H54 (cell line): ENCODE measurements around the gene DMTF1.

Experiments used
- DNase-seq: peaks from one replicate; pipeline ENCODE4 v3.0.0; 2011; ENCODE audit warnings: low spot score, mixed read lengths; ENCODE audit not compliant: insufficient read length
- FAIRE-seq: peaks from 3 replicates; lab custom pipeline; 2011; peaks lifted over from hg19 to GRCh38; lab: Jason Lieb, UNC
- POLR2A ChIP-seq: IDR thresholded peaks from 2 replicates; pipeline ENCODE4 v1.6.1; 2011; ENCODE audit warnings: low read depth, mild to moderate bottlenecking, low read length

The DMTF1 gene

DNA sequence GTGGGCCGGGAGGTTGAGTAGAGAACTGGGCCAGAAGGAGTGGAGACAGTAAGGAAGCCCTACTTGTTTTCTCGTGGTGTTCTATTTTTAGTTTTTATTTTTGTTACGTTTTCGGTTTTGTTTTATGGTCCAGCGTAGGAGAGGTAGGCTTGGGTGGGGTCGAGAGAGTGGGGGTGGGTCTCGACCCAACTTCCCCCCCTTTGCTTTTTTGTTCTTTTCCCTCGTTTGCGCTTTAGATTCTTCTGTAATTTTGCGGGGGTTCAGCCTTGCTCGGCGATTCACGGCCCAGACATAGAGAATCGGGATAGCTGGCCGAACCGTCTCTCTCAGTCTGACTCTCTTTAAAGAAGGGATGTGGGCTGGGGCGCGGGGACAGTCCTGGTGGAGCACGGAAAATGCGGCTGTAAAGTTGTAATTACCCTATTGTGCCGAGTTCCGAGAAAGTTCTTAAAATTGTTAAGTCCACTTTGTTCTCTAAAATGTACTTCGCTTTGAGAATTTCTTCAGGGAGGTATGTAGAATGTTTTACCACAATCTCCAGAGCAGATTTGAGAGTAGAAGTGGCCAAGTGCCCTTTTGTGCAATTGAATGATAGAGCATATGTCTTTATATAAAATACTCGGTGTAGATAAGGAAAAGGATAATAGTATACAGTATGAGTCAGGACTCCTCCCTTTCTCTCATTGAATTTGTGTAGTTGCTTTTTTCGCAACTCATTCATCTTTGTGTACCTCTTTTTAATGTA is 816 bp downstream of the DMTF1 start:
- peak; percentile 20 for FAIRE-seq
- no peak for DNase-seq
- no peak for TF ChIP-seq POLR2A

GRCh38 chr7:87154166-87154565 is 1.9 kb downstream of the DMTF1 start:
- no peak for TF ChIP-seq POLR2A
- DNase-seq (no peak), FAIRE-seq (no peak)

GRCh38 chr7:87154569-87154968 is 2.3 kb downstream of the DMTF1 start:
- no peak for DNase-seq
- FAIRE-seq: no peak
- no peak for TF ChIP-seq POLR2A

DNA sequence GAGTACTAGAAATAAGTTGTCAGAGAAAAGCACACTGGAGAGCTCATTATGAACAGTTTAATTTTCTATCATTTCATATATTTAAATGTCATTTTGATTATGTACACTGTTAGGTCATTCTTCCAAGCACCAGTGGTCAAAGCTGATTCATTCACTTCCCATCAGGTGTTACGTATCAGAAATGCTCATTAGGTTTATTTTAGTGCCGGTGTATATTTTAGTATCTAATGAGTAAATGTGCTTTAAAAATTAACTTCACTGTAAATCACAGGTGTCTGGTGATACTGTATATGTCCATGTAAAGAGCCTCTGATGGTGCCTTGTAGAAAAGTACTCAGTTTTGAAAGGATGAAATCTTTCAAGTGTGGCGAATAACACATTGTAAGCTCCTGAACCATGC is 3.5 kb downstream of the DMTF1 start:
- no peak for DNase-seq
- no peak for FAIRE-seq
- TF ChIP-seq POLR2A: no peak

- no peak for DNase-seq
- peak; percentile 64 for FAIRE-seq
- TF ChIP-seq POLR2A: no peak
These were observed 4.5 kb downstream of the DMTF1 start for GRCh38 chr7:87156709-87157108.

- no peak for FAIRE-seq
- TF ChIP-seq POLR2A: no peak
- DNase-seq: no peak
These were observed 7.3 kb downstream of the DMTF1 start for GRCh38 chr7:87159538-87159937.

DNA sequence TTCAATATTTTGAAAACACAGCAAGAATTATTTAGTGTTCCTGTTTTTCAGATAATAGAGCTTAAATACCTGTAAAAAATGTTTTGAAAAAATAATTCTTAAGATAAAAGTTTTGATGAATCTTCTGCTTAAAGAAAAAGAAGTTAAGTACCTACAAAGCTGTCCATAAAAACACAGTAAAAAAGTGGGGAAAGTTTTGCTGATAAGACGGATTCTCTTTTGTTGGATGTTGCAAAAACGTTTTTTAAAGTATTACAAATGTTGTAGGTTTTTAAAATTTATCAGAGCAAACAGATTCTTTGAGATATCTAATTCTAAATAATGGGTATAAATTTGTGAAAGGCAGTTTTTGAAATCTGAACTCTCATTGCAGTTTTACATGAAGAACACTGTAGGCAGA is 12.2 kb downstream of the DMTF1 start:
- FAIRE-seq (no peak), DNase-seq (no peak)
- TF ChIP-seq POLR2A: no peak

- TF ChIP-seq POLR2A: no peak
- DNase-seq (no peak), FAIRE-seq (no peak)
These were observed 18.6 kb downstream of the DMTF1 start for GRCh38 chr7:87170828-87171227.

DNA sequence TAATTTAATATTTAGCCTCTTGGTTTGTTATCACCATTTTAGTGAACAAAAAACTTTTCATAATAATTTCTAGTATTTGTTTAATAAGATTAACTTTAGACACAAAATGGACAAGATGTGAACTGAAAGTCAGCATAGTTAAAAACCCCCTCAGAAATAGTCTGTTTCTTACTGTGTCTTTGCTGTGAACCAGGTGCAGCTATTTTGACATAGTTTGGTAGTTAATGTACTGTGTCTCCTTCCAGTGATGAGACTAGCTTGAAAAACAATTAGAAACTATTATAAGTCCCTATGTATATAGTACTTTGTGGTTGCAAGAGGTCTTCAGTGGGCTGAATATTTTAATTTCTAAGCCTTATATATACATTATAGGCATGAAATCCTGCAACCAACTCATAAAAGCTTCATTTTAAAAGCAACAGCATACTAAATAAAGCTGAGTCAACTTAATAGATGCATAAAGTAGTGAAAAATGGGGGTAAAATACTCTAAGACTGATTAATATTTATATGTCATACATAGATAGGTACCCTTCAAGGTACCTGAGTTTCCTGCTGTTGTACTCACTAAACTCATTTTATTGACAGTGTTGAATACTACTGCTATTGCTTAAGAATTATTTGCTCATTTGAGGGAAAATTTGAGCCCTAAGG is 19.2 kb downstream of the DMTF1 start:
- DNase-seq: no peak
- TF ChIP-seq POLR2A: no peak
- no peak for FAIRE-seq

GRCh38 chr7:87173471-87173870 is 21.2 kb downstream of the DMTF1 start:
- TF ChIP-seq POLR2A: no peak
- no peak for DNase-seq
- FAIRE-seq: no peak

- FAIRE-seq (no peak), DNase-seq (no peak)
- TF ChIP-seq POLR2A: no peak
These were observed 26.1 kb downstream of the DMTF1 start for GRCh38 chr7:87178320-87178719.

DNA sequence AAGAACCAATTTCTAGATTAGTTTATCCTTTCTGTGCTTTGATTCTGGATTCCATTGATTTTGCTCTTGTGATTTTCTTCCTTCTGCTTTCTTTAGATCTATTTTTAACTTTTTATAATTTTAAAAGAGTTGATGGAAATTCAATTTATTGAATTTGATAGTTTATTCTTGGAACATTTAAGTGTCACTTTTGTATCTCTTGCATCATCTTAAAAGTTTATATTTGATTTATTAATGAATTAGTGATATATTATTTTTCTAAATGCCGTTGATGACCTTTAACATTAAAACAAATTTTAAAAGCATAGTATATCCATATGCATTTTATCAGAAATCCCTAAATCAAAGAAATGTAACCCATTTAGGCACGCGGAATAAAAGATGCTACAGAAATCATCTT is 26.9 kb downstream of the DMTF1 start:
- FAIRE-seq: no peak
- TF ChIP-seq POLR2A: no peak

DNA sequence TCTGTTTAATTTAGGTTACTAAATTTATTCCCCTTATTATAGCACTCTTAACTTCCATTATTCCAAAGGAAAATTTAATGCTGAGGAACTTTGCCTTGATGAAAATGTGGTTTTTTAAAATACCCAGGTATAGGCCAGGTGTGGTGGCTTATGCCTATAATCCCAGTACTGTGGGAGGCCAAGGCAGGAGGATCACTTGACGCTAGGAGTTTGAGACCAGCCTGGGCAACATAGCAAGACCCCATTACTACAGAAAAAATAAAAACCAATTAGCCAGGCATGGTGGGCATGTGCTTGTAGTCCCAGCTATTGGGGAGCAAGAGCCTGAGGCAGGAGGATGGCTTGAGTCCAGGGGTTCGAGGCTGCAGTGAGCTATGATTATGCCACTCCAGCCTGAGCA is 34.9 kb downstream of the DMTF1 start:
- no peak for DNase-seq
- FAIRE-seq: no peak
- TF ChIP-seq POLR2A: no peak

More for the DNA sequence above, 26.9 kb downstream of the DMTF1 start:
- no peak for DNase-seq

DNA sequence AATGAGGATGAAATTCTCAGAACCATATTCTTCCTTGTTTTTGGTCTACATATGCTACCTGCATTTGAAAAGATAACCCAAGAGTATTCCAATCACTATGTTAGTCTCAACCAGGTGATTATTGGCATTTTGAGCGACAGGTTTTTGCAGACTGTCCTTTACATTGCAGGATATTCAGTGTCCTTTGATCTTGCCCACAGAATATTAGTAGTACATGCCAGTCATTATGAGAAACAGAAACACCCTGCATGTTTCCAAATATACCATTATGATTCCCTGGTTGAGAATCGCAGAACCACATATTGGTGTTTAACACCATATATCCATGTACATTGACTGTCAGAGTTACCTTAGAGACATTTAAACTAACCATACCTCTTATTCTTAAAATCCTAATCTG is 36.7 kb downstream of the DMTF1 start:
- DNase-seq (no peak), FAIRE-seq (peak; percentile 69)
- TF ChIP-seq POLR2A: no peak

- TF ChIP-seq POLR2A: no peak
- no peak for FAIRE-seq
- no peak for DNase-seq
These were observed 38.5 kb downstream of the DMTF1 start for GRCh38 chr7:87190783-87191182.
